ENCODE measurements around the gene SLC35F4. TPM values are rescaled to one million over a fixed set of nuclear protein-coding genes. Genes with fewer than 3 reads are reported as not detected.

SLC35F4 gene
- total and polyA plus RNA-seq, 10 of the 15 experiments (the other 5 are each of a cell fraction or from before 2014, with no cell fraction given): 0.06 to 0.30 TPM; not detected in 8

- Histone ChIP-seq H3K4me2 (ENCODE audit: control insufficient read depth, insufficient read depth) (no peak overlapping the region), H3K79me2 (ENCODE audit: control insufficient read depth, insufficient read depth, low read length) (no peaks in the 10 kb centered on the region), H3K9me3 (replicated peaks; ENCODE audit: control insufficient read depth, insufficient read depth, low read length) (no peaks in the 10 kb centered on the region), H3K4me1 (ENCODE audit: control insufficient read depth, insufficient read depth, low read length) (no peaks in the 10 kb centered on the region), H3K27me3 (replicated peaks in 1 of 2; ENCODE audit: control insufficient read depth in 2 of 2, insufficient read depth in 2 of 2, low read length in 1 of 2) (no peaks in the 10 kb centered on the region), H3K36me3 (ENCODE audit: control insufficient read depth in 2 of 2, insufficient read depth in 2 of 2, low read length in 1 of 2) (no peaks in the 10 kb centered on the region), H3K27ac (ENCODE audit: control insufficient read depth, insufficient read depth) (no peak overlapping the region), H3K9ac (ENCODE audit: control insufficient read depth, insufficient read depth, low read length) (no peak overlapping the region), H2AFZ (ENCODE audit: control insufficient read depth, low read depth, low read length) (no peak overlapping the region), H3K4me3 (no peak overlapping the region), H4K20me1 (ENCODE audit: control insufficient read depth, insufficient read depth) (no peaks in the 10 kb centered on the region)
- POLR2A ChIA-PET: no interaction called here
- FAIRE-seq (no peak), ATAC-seq (no peak), DNase-seq (ENCODE audit: low read depth, low spot score) (no peak)
- RAD21 ChIA-PET (ENCODE audit: unreplicated experiment): no interaction called here
- SMC1A ChIA-PET (ENCODE audit: uncharacterized antibody, unreplicated experiment): no interaction called here
- CTCF ChIA-PET: no interaction called here
- no peak for TF ChIP-seq MLLT1 (IDR thresholded peaks at IDR 0.05)
- no peak for TF ChIP-seq IRF4 (IDR thresholded peaks at IDR 0.05; ENCODE audit: low read depth, low read length)
- TF ChIP-seq ATF2 (IDR thresholded peaks at IDR 0.05; ENCODE audit: low read length): no peak
- no peak for TF ChIP-seq CBX5 (IDR thresholded peaks at IDR 0.05; ENCODE audit: low read depth)
- TF ChIP-seq SUZ12 (IDR thresholded peaks at IDR 0.05; ENCODE audit: unreplicated experiment): no peak
- no peak for TF ChIP-seq ZBTB33 (IDR thresholded peaks at IDR 0.05)
- TF ChIP-seq ZNF687 (IDR thresholded peaks at IDR 0.05): no peak
- no peak for TF ChIP-seq SPI1 (IDR thresholded peaks at IDR 0.05; ENCODE audit: borderline replicate concordance, insufficient read depth, low read depth, low read length)
- TF ChIP-seq NR2C1 (IDR thresholded peaks at IDR 0.05): no peak
- no peak for TF ChIP-seq IKZF2 (IDR thresholded peaks at IDR 0.05)
- TF ChIP-seq HSF1 (IDR thresholded peaks at IDR 0.05; ENCODE audit: low read depth, low read length): no peak
- TF ChIP-seq TARDBP (IDR thresholded peaks at IDR 0.05; ENCODE audit: borderline replicate concordance): no peak
- TF ChIP-seq BMI1 (IDR thresholded peaks at IDR 0.05; ENCODE audit: borderline replicate concordance): no peak
- TF ChIP-seq MXI1 (IDR thresholded peaks at IDR 0.05; ENCODE audit: low read depth, low read length): no peak
- TF ChIP-seq MTA2 (IDR thresholded peaks at IDR 0.05; ENCODE audit: low read depth): no peak
- TF ChIP-seq CHD1 (IDR thresholded peaks at IDR 0.05; ENCODE audit: low read depth, low read length): no peak
- in situ Hi-C loops (cut with MboI) (no loop called here), intact Hi-C loops (cut with micrococcal nuclease; ENCODE audit: unreplicated experiment) (no loop called here)
- 15% methylated on average over 4 of the region's 4 CpGs for WGBS (ENCODE audit: insufficient coverage, insufficient replicate concordance, low lambda C conversion rate, missing lambda C conversion rate)
- BruUV-seq (replicated peaks): no TSS peak
These were observed 51.2 kb downstream of the SLC35F4 start for GRCh38 chr14:57814726-57815125.
